GM10248 (cell line): Measurements from ENCODE around the gene OTULIN.

Experiments
- CTCF ChIA-PET: fragments of 300-600 bp; sonication (Branson Sonifier 250); formaldehyde crosslinking; extraction: SDS; loops from one replicate; lab custom pipeline; 2021; ENCODE audit warnings: antibody characterized with exemption; lab: Yijun Ruan, JAX
- POLR2A ChIA-PET: fragments of 350-650 bp; sonication (Branson Sonifier 250); formaldehyde crosslinking; extraction: SDS; loops from one replicate; lab custom pipeline; 2020; ENCODE audit warnings: antibody characterized with exemption; lab: Yijun Ruan, JAX
- DNase-seq: peaks from one replicate; pipeline ENCODE4 v3.0.0; 2012; ENCODE audit errors: extremely low spot score
- TF ChIP-seq, protein P1 (sequence below): IDR thresholded peaks from 2 replicates; pipeline ENCODE4 v1.5.1; 2012; ENCODE audit warnings: mild to moderate bottlenecking, low read depth; ENCODE audit errors: extremely low read depth, missing control alignments, control extremely low read depth

Gene OTULIN

DNA sequence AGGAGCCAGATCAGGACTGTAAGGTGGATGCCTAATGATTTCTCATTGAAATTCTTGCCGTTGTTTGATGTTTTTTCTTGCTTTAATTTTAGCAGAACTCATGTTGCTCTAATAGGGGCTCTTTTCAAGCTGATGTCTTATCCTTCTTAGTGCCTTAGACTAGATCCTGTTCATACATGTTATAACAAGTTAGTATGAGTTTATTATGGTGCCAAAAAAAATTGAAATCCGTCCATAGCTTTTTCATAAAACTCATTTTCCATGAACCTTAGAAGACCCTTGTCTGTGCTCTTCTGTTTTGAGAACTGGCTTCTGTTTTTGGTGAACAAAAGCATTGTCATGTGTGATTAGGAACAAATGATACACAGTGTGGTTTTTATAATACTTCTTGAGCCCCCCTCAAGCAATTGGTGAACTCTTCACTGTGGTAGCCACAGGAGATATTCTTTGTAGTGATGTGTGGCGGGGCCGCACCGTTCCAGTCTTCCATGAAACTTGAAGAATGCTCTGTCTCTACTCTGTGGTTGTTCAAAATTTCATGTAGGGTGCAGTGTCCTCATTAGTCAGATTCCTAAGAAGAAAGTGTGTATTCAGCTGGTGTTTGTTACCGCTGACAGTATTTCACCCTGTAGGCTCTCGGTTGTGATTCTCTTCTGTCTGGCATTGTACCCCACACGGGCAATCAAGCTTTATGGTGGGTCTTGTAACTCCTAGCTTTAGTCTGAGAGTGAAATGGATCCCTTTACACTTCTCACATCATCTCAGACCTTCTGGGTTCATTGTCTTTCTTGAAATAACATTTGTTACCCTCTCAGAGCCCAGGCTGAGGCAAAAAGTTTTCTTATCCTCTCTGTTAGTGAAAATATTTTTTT lies 10.7 kb downstream of the OTULIN start:
- no peak for DNase-seq
- ChIA-PET CTCF (interaction anchor here (0.9 to 4.2 kb wide), 5 partner anchors 8 to 14 kb away, joined by 5 to 27 read pairs (median 6); no protein-coding TSS in a partner anchor), POLR2A (interaction anchor here (0.7 to 1.0 kb wide), 2 partner anchors 9 to 11 kb away, joined by 3 read pairs; partner anchors contain the start of gene OTULIN)
- TF ChIP-seq, protein P1, sequence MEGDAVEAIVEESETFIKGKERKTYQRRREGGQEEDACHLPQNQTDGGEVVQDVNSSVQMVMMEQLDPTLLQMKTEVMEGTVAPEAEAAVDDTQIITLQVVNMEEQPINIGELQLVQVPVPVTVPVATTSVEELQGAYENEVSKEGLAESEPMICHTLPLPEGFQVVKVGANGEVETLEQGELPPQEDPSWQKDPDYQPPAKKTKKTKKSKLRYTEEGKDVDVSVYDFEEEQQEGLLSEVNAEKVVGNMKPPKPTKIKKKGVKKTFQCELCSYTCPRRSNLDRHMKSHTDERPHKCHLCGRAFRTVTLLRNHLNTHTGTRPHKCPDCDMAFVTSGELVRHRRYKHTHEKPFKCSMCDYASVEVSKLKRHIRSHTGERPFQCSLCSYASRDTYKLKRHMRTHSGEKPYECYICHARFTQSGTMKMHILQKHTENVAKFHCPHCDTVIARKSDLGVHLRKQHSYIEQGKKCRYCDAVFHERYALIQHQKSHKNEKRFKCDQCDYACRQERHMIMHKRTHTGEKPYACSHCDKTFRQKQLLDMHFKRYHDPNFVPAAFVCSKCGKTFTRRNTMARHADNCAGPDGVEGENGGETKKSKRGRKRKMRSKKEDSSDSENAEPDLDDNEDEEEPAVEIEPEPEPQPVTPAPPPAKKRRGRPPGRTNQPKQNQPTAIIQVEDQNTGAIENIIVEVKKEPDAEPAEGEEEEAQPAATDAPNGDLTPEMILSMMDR = no peak

DNA sequence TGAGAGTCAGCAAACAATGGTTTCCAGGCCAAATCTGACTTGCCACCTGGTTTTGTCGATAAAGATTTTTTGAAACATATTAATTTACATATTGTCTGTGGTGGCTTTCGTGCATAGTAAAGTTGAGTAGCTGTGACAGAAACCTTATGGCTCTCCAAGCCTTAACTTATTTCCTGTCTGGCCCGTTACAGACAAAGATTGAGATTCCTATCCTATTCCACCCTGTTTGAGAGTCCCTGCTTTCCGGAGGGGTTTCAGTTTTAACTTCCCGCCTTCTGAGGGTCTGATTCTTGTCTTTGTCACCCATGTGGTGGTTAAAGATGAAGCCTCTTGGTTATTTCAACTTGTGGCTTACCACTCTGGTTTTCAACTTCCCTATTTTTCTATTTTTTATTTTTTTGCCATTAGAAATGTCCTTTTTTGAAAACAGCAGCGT lies 11.4 kb downstream of the OTULIN start:
- peak; percentile 35 for DNase-seq
- TF ChIP-seq, protein P1 = no peak
- ChIA-PET CTCF (interaction anchor here (1.4 to 4.2 kb wide), 4 partner anchors 8 to 14 kb away, joined by 5 to 27 read pairs (median 6); no protein-coding TSS in a partner anchor), POLR2A (interaction anchor here (1.0 kb wide), 1 partner anchor 10 kb away, joined by 3 read pairs; no protein-coding TSS in a partner anchor)

DNA sequence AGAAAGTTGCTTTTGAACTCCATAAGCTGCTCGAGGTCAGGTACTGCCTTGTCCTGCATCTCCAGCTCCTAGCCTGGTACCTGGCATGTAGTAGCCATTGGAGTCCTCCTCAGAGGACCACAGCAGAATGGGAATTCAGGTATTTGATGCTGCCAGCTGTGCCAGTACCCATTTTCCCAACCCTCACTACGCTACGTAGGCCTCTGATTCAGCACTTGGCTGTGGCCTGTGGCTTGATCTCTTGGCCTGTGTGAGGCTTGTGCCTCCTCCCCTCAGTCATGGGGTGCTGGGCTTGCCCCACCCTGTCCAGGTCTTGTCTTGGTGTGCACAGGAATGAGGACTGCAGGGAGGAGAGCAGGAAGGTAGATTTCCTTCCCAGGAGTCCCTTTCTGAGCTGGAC lies 11.8 kb downstream of the OTULIN start:
- POLR2A ChIA-PET = no interaction called here
- CTCF ChIA-PET = interaction anchor here (1.4 to 4.2 kb wide), 5 partner anchors 7 to 27 kb away, joined by 5 to 27 read pairs (median 7); no protein-coding TSS in a partner anchor
- no peak for DNase-seq
- TF ChIP-seq, protein P1 = no peak

DNA sequence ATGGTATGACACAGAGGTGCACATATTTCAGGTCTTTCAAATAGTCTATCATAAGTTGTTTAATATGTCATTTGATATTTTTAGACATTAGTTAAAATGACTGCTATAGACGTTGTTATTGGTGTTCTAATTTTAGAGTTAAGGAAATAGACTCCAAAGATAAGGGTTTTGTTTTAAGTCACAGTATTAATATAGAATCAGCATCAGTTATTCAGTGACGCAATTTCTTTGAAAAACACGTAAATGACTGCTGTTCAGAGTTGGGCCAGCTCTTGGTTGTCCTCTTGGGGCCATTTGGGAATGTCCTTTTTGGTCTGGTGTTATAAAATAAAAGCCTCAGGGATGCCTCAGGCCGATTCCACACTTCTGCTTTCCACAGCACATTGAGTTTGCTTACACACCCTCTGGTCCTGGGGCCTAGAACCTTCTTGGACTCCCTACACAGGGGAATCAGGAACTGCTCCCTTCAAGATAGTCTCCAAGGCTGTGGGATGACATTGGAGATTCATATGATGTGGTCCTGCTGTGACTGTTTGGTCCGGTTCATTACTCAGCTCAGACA lies 14.3 kb downstream of the OTULIN start:
- no peak for DNase-seq
- ChIA-PET CTCF (interaction anchor here (1.0 to 4.2 kb wide), 4 partner anchors 11 to 328 kb away, joined by 3 to 27 read pairs (median 6); no protein-coding TSS in a partner anchor), POLR2A (no interaction called here)
- TF ChIP-seq, protein P1 = no peak

DNA sequence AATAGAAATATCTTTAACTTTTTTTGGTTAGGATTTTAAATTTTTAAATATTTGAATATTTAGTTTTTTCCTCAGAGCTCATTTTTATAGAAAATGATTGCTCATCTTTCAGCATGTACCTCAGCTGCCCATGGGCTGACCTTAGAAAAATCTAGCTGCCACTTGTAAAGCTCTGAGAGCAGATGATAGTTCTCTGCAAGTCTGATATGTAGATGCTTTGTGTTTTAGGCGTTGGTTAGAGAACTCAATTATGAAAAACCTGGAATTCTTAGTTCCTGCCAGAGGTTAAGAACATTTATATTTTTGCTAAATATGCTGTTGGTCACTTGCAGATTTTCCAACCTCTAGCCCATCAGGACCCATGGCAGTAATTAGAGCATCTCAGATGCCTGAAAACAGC lies 15.1 kb downstream of the OTULIN start:
- ChIA-PET CTCF (interaction anchor here (1.0 to 4.2 kb wide), 2 partner anchors 11 to 12 kb away, joined by 3 to 27 read pairs; no protein-coding TSS in a partner anchor), POLR2A (no interaction called here)
- TF ChIP-seq, protein P1 = no peak
- no peak for DNase-seq

DNA sequence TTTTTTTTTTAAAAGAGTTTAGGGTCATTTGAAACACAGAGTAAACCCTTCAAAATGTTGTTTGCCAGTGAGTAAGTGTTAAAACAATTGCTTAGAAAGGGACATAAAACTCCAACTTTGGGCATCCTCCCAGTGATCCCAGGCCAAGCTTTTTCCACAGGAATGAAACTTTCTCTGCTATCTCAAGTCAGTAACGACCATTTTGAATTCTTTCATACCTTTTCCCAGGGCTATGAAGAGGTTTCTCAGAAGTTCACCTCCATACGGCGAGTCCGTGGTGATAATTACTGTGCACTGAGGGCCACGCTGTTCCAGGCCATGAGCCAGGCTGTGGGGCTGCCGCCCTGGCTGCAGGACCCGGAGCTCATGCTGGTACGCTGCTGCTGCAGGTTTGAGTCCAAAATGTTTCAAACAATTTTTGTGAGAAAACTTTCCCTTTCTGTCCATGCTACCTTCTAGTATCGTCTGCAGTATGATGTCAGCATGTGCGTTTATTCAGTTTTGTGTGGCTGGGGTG lies 16.8 kb downstream of the OTULIN start:
- no peak for DNase-seq
- TF ChIP-seq, protein P1 = no peak
- ChIA-PET CTCF (interaction anchor here (1.0 to 1.7 kb wide), 2 partner anchors 9 to 14 kb away, joined by 3 read pairs; no protein-coding TSS in a partner anchor), POLR2A (no interaction called here)
